Activated CD8-positive, alpha-beta memory T cell treated with anti-CD3 and anti-CD28 coated beads, Interleukin-2, amount 10 ng/mL, durations not matched to agents 7 days and 5 days (primary cell): ENCODE measurements around the gene CEP63. TPM values are rescaled to one million over a fixed set of nuclear protein-coding genes. Genes with fewer than 3 reads are reported as not detected.
A peak's percentile ranks its signal among the peaks of the same experiment; 100 is the strongest.

Source experiments
- ATAC-seq: fragments of 150-1000 bp; cut with Tn5 transposase; one replicate; pipeline ENCODE4 v1.10.0; 2021; ENCODE audit warnings: moderate library complexity
- CTCF ChIA-PET: fragments of 350-600 bp; sonication (Branson Sonifier 250); formaldehyde crosslinking; loops from one replicate; lab custom pipeline; 2021; ENCODE audit warnings: antibody characterized with exemption; lab: Charles Lee
- DNase-seq: peaks from one replicate; pipeline ENCODE4 v3.0.0-alpha.2; 2020
- H3K27ac Mint-ChIP-seq: one replicate; pipeline ENCODE4 v1.8.0; 2021; ENCODE audit warnings: mild to moderate bottlenecking, mixed read lengths
- H3K27me3 Mint-ChIP-seq: one replicate; pipeline ENCODE4 v1.8.0; 2021; ENCODE audit warnings: mixed read lengths
- H3K36me3 Mint-ChIP-seq: one replicate; pipeline ENCODE4 v1.8.0; 2021; ENCODE audit warnings: mild to moderate bottlenecking, mixed read lengths
- H3K4me1 Mint-ChIP-seq: one replicate; pipeline ENCODE4 v1.8.0; 2021; ENCODE audit warnings: mixed read lengths
- H3K4me3 Mint-ChIP-seq: one replicate; pipeline ENCODE4 v1.8.0; 2021; ENCODE audit warnings: mild to moderate bottlenecking, moderate library complexity, mixed read lengths
- H3K9me3 Mint-ChIP-seq: one replicate; pipeline ENCODE4 v1.8.0; 2022; ENCODE audit warnings: low read depth, mixed read lengths
- total RNA-seq, 2 experiments: library from RNA; stranded (reverse); gene quantifications; one replicate each; pipeline ENCODE4 v1.2.3, GENCODE V29; 2021

Gene CEP63
- total RNA-seq, 2 experiments from 2014 or later: 17.8 to 25.8 TPM

- H3K27ac Mint-ChIP-seq: no peak overlapping the region
These were observed 10.7 kb downstream of the CEP63 start for GRCh38 chr3:134496471-134497071.

GRCh38 chr3:134503266-134503665 is 17.4 kb downstream of the CEP63 start:
- Mint-ChIP-seq H3K9me3 (peaks cover 18% of the 10 kb centered on the region), H3K4me1 (peaks cover 4% of the 10 kb centered on the region), H3K27me3 (no peaks in the 10 kb centered on the region), H3K27ac (no peak overlapping the region), H3K4me3 (no peak overlapping the region), H3K36me3 (peaks cover 82% of the 10 kb centered on the region)
- ATAC-seq (no peak), DNase-seq (no peak)
- CTCF ChIA-PET: no interaction called here

More at GRCh38 chr3:134496471-134497071, 10.7 kb downstream of the CEP63 start:
- H3K4me1 Mint-ChIP-seq: peaks cover 29% of the 10 kb centered on the region
- no peak overlapping the region for H3K4me3 Mint-ChIP-seq
- CTCF ChIA-PET: no interaction called here
- DNase-seq (no peak), ATAC-seq (peak; percentile 45)
- H3K27me3 Mint-ChIP-seq: no peaks in the 10 kb centered on the region
- H3K9me3 Mint-ChIP-seq: peaks cover 10% of the 10 kb centered on the region
- H3K36me3 Mint-ChIP-seq: peaks cover 60% of the 10 kb centered on the region

DNA sequence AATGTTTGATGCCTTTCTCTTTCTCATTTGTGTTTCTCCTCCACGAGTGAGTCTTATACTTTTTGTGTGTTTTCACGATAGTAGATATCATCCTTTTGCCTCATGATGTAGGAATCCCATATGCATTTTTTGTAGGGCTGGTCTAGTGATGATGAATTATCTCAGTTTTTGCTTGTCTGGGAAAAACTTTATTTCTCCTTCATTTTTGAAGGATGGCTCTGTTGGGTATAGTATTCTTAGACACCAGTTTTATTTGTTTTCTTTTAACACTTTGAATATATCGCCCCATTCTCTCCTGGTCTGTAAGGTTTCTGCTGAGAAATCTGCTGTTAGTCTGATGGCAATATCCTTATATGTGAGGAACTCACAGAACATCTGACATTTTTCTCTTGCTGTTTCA is 18.3 kb downstream of the CEP63 start:
- Mint-ChIP-seq H3K4me1 (no peaks in the 10 kb centered on the region), H3K9me3 (peaks cover 14% of the 10 kb centered on the region), H3K4me3 (no peak overlapping the region), H3K36me3 (peaks cover 82% of the 10 kb centered on the region), H3K27me3 (no peaks in the 10 kb centered on the region), H3K27ac (no peak overlapping the region)
- no peak for ATAC-seq
- DNase-seq: no peak
- CTCF ChIA-PET: no interaction called here

DNA sequence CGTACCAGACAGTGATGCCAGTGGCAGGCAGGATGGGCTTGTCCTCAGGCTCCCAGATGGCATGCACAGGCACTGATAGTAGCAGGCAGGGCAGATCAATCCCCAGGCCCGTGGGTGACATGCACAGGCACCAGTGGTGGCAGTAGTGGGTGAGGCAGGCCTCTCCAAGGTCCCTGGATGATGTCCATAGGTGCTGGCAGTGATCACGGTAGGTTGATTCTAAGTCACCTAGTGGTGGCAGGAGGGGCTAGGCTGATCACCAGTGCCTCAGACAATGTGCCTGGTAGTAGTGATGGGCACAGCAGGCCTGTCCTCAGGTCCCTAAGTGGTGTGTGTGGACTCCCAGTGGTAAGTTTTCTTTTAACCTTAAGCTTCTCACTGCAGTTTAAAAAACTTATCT is 19.6 kb downstream of the CEP63 start:
- ATAC-seq: no peak
- no peaks in the 10 kb centered on the region for H3K4me1 Mint-ChIP-seq
- H3K36me3 Mint-ChIP-seq: peaks cover 78% of the 10 kb centered on the region
- CTCF ChIA-PET: no interaction called here
- H3K27ac Mint-ChIP-seq: no peak overlapping the region
- H3K27me3 Mint-ChIP-seq: no peaks in the 10 kb centered on the region
- DNase-seq: no peak
- H3K4me3 Mint-ChIP-seq: no peak overlapping the region
- peaks cover 11% of the 10 kb centered on the region for H3K9me3 Mint-ChIP-seq

DNA sequence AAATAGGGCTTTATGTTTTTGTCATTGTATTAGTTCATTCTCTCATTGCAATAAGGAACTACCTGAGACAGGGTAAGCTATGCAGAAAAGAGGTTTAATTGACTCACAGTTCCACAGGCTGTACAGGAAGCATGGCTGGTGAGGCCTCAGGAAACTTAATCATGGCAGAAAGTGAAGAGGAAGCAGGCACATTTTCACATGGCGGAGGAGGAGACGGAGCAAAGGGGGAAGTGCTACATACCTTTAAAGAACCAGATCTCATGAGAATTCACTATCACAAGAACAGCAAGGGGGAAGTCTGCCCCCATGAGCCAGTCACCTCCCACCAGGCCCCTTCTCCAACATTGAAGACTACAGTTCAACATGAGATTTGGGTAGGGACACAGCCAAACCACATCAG is 25.6 kb downstream of the CEP63 start:
- Mint-ChIP-seq H3K9me3 (no peaks in the 10 kb centered on the region), H3K4me1 (no peaks in the 10 kb centered on the region), H3K27me3 (no peaks in the 10 kb centered on the region), H3K36me3 (peaks cover 60% of the 10 kb centered on the region), H3K4me3 (no peak overlapping the region), H3K27ac (no peak overlapping the region)
- ATAC-seq: no peak
- CTCF ChIA-PET: no interaction called here
- no peak for DNase-seq

- peaks cover 2% of the 10 kb centered on the region for H3K9me3 Mint-ChIP-seq
- no peak for ATAC-seq
- no peak overlapping the region for H3K27ac Mint-ChIP-seq
- CTCF ChIA-PET: no interaction called here
- peaks cover 40% of the 10 kb centered on the region for H3K36me3 Mint-ChIP-seq
- H3K4me3 Mint-ChIP-seq: no peak overlapping the region
- no peaks in the 10 kb centered on the region for H3K27me3 Mint-ChIP-seq
- peaks cover 5% of the 10 kb centered on the region for H3K4me1 Mint-ChIP-seq
- DNase-seq: no peak
These were observed 31.0 kb downstream of the CEP63 start for GRCh38 chr3:134516905-134517304.

DNA sequence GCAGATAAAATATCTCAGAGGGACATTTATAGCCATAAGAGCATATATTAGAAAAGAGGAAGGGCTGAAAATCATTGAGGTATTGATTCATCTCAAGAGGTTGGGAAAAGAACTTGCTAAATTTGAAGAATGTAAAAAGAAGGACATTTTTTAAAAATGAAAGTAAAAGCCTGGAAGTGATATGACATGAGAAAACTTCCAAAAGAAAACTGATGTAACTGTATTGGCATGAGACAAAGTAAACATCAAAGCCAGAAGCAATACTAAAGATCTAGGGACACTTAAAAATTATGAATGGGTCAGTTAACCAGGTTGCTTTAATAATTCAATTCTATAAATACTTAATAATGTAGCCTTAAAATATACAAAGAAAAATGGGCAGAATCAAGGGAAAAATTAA is 31.9 kb downstream of the CEP63 start:
- H3K4me1 Mint-ChIP-seq: peaks cover 5% of the 10 kb centered on the region
- peaks cover 10% of the 10 kb centered on the region for H3K9me3 Mint-ChIP-seq
- DNase-seq: no peak
- no peak overlapping the region for H3K27ac Mint-ChIP-seq
- H3K4me3 Mint-ChIP-seq: no peak overlapping the region
- CTCF ChIA-PET: no interaction called here
- H3K36me3 Mint-ChIP-seq: peaks cover 44% of the 10 kb centered on the region
- ATAC-seq: no peak
- no peaks in the 10 kb centered on the region for H3K27me3 Mint-ChIP-seq

- ATAC-seq: no peak
- CTCF ChIA-PET: no interaction called here
- DNase-seq: no peak
- Mint-ChIP-seq H3K9me3 (peaks cover 33% of the 10 kb centered on the region), H3K36me3 (peaks cover 55% of the 10 kb centered on the region), H3K27me3 (no peaks in the 10 kb centered on the region), H3K4me1 (peaks cover 4% of the 10 kb centered on the region), H3K4me3 (no peak overlapping the region), H3K27ac (no peak overlapping the region)
These were observed 36.7 kb downstream of the CEP63 start for GRCh38 chr3:134522541-134522940.

- Mint-ChIP-seq H3K9me3 (peaks cover 31% of the 10 kb centered on the region), H3K27me3 (no peaks in the 10 kb centered on the region), H3K27ac (no peak overlapping the region), H3K36me3 (peaks cover 53% of the 10 kb centered on the region), H3K4me3 (no peak overlapping the region), H3K4me1 (no peaks in the 10 kb centered on the region)
- ATAC-seq (no peak), DNase-seq (no peak)
- CTCF ChIA-PET: no interaction called here
These were observed 39.4 kb downstream of the CEP63 start for GRCh38 chr3:134525293-134525692.

- no peak for DNase-seq
- ATAC-seq: no peak
- no peak overlapping the region for H3K27ac Mint-ChIP-seq
- no peaks in the 10 kb centered on the region for H3K4me1 Mint-ChIP-seq
- peaks cover 53% of the 10 kb centered on the region for H3K36me3 Mint-ChIP-seq
- H3K9me3 Mint-ChIP-seq: peaks cover 31% of the 10 kb centered on the region
- CTCF ChIA-PET: no interaction called here
- no peaks in the 10 kb centered on the region for H3K27me3 Mint-ChIP-seq
- H3K4me3 Mint-ChIP-seq: no peak overlapping the region
These were observed 40.5 kb downstream of the CEP63 start for GRCh38 chr3:134526319-134526718.

DNA sequence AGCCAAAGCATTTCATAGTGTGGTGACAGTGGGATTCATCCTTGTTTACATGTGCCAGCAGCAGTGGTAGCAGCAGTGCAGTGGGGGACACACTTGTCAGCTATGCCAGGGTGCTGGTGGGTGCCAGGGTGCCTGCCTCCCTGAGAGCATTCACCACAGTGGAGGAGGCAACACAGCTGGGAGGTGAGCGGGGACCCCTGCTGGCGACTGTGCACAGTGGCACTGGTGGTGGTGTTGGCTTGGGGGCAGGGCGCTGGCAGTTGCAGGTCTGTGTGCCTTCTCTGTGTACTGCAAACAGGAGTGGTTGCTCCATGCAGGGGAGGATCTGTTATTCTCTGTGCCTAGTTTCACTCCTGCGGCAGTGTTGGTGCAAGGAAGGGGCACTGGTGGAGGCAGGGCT is 41.2 kb downstream of the CEP63 start:
- H3K4me3 Mint-ChIP-seq: no peak overlapping the region
- CTCF ChIA-PET: no interaction called here
- no peaks in the 10 kb centered on the region for H3K4me1 Mint-ChIP-seq
- no peaks in the 10 kb centered on the region for H3K27me3 Mint-ChIP-seq
- peaks cover 29% of the 10 kb centered on the region for H3K9me3 Mint-ChIP-seq
- no peak for ATAC-seq
- DNase-seq: no peak
- H3K27ac Mint-ChIP-seq: no peak overlapping the region
- peaks cover 49% of the 10 kb centered on the region for H3K36me3 Mint-ChIP-seq

DNA sequence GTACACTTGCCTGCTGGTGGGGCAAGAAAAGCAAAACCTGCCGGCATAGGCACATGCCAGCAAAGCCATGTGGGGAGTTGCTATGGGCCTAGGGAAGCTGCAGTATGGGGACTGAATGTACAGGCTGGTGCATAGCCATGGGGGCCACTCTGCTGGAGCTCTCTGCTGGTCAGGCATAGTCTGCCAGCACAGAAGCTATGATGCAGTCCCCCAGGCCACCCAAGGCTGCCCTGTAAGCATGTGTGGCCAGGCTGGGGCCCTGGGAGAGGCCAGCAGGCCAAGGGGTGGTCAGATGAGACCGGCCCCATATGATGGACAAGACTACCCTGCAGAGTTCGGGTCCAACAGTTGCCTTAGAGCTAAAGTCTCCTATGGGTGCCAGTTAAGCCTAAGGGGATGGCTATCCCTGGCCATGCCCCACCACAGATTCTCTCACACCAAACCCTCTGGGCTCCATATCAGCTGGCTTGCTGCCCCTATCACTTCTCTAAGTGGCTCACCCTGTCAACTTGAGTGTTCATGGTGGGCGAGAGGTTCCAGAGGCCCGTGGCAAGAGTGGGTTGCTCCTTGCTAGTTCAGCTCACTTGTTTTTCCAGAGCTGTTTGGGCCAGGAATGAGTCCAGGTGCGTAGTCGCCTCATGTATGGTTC is 41.8 kb downstream of the CEP63 start:
- no peak overlapping the region for H3K27ac Mint-ChIP-seq
- no peaks in the 10 kb centered on the region for H3K4me1 Mint-ChIP-seq
- CTCF ChIA-PET: no interaction called here
- H3K9me3 Mint-ChIP-seq: peaks cover 24% of the 10 kb centered on the region
- no peaks in the 10 kb centered on the region for H3K27me3 Mint-ChIP-seq
- no peak for DNase-seq
- ATAC-seq: no peak
- H3K4me3 Mint-ChIP-seq: no peak overlapping the region
- peaks cover 44% of the 10 kb centered on the region for H3K36me3 Mint-ChIP-seq

- ATAC-seq (no peak), DNase-seq (no peak)
- H3K4me1 Mint-ChIP-seq: no peaks in the 10 kb centered on the region
- H3K36me3 Mint-ChIP-seq: peaks cover 21% of the 10 kb centered on the region
- H3K27ac Mint-ChIP-seq: no peak overlapping the region
- CTCF ChIA-PET: no interaction called here
- H3K9me3 Mint-ChIP-seq: no peaks in the 10 kb centered on the region
- H3K4me3 Mint-ChIP-seq: no peak overlapping the region
- H3K27me3 Mint-ChIP-seq: no peaks in the 10 kb centered on the region
These were observed 47.6 kb downstream of the CEP63 start for GRCh38 chr3:134533493-134533892.

GRCh38 chr3:134535186-134535970 is 49.5 kb downstream of the CEP63 start:
- Mint-ChIP-seq H3K9me3 (no peaks in the 10 kb centered on the region), H3K27ac (no peak overlapping the region), H3K4me3 (no peak overlapping the region), H3K4me1 (no peaks in the 10 kb centered on the region), H3K27me3 (no peaks in the 10 kb centered on the region), H3K36me3 (peaks cover 18% of the 10 kb centered on the region)
- ATAC-seq: no peak
- CTCF ChIA-PET: no interaction called here
- no peak for DNase-seq
